ENCODE measurements around the gene ACHE.

ACHE gene

GRCh38 chr7:100899432-100899831, 3.7 kb upstream of the ACHE start:
- peaks cover 5% of the 10 kb centered on the region for H3K4me1 Mint-ChIP-seq
- H3K36me3 Mint-ChIP-seq (ENCODE audit: low read depth) = no peaks in the 10 kb centered on the region
- H3K9me3 Mint-ChIP-seq = no peaks in the 10 kb centered on the region
- H3K27me3 Mint-ChIP-seq (ENCODE audit: low read depth) = peaks cover 42% of the 10 kb centered on the region
- no peak overlapping the region for H3K27ac Mint-ChIP-seq
- no peak overlapping the region for H3K4me3 Mint-ChIP-seq
- no peak for TF ChIP-seq CTCF (IDR thresholded peaks at IDR 0.05; ENCODE audit: unreplicated experiment in 3 of 3)

GRCh38 chr7:100897772-100898454, 2.2 kb upstream of the ACHE start:
- Mint-ChIP-seq H3K27me3 (ENCODE audit: low read depth) (peaks cover 37% of the 10 kb centered on the region), H3K4me3 (peak overlapping the region; percentile 79 to 85 (median 82)), H3K36me3 (ENCODE audit: low read depth) (no peaks in the 10 kb centered on the region), H3K4me1 (peaks cover 6% of the 10 kb centered on the region), H3K27ac (no peak overlapping the region), H3K9me3 (no peaks in the 10 kb centered on the region)
- no peak for TF ChIP-seq CTCF (IDR thresholded peaks at IDR 0.05; ENCODE audit: unreplicated experiment in 3 of 3)

GRCh38 chr7:100896732-100897608, 1.3 kb upstream of the ACHE start:
- Mint-ChIP-seq H3K27ac (no peak overlapping the region), H3K9me3 (no peaks in the 10 kb centered on the region), H3K36me3 (ENCODE audit: low read depth) (no peaks in the 10 kb centered on the region), H3K27me3 (ENCODE audit: low read depth) (peaks cover 37% of the 10 kb centered on the region), H3K4me1 (peaks cover 14% of the 10 kb centered on the region), H3K4me3 (peak overlapping the region; percentile 84 to 93 (median 88))
- peak; percentile 83 to 88 (median 86) for TF ChIP-seq CTCF (IDR thresholded peaks at IDR 0.05; ENCODE audit: unreplicated experiment in 3 of 3)

GRCh38 chr7:100895956-100896731, 456 bp upstream of the ACHE start:
- H3K27ac Mint-ChIP-seq = peak overlapping the region in 2 of 3 experiments; percentile 14 to 75
- H3K27me3 Mint-ChIP-seq (ENCODE audit: low read depth) = peaks cover 37% of the 10 kb centered on the region
- H3K9me3 Mint-ChIP-seq = no peaks in the 10 kb centered on the region
- H3K36me3 Mint-ChIP-seq (ENCODE audit: low read depth) = no peaks in the 10 kb centered on the region
- peaks cover 22% of the 10 kb centered on the region for H3K4me1 Mint-ChIP-seq
- H3K4me3 Mint-ChIP-seq = peak overlapping the region; percentile 84 to 93 (median 88)
- TF ChIP-seq CTCF (IDR thresholded peaks at IDR 0.05; ENCODE audit: unreplicated experiment in 3 of 3) = no peak

- H3K4me3 Mint-ChIP-seq = peak overlapping the region; percentile 72 to 75 (median 74)
- peaks cover 28% of the 10 kb centered on the region for H3K4me1 Mint-ChIP-seq
- TF ChIP-seq CTCF (IDR thresholded peaks at IDR 0.05; ENCODE audit: unreplicated experiment in 3 of 3) = peak; percentile 86 to 87 (median 86)
- no peaks in the 10 kb centered on the region for H3K36me3 Mint-ChIP-seq (ENCODE audit: low read depth)
- no peak overlapping the region for H3K27ac Mint-ChIP-seq
- peaks cover 35% of the 10 kb centered on the region for H3K27me3 Mint-ChIP-seq (ENCODE audit: low read depth)
- no peaks in the 10 kb centered on the region for H3K9me3 Mint-ChIP-seq
Measured at GRCh38 chr7:100894860-100895700, 608 bp downstream of the ACHE start.

Data from nephron (organoid).